HG03139 (cell line): ENCODE data around the gene GPRIN2.
A peak's percentile ranks its signal among the peaks of the same experiment; 100 is the strongest.
"Not testable (repeated sequence)": the region's sequence is repeated elsewhere in the genome, so short reads cannot be mapped to it uniquely, and the experiment has no call there.

Experiments used
- ATAC-seq: cut with Tn5 transposase; IDR thresholded peaks from one replicate; pipeline ENCODE4 v1.9.1; 2021; ENCODE audit not compliant: unreplicated experiment

GPRIN2 gene

DNA sequence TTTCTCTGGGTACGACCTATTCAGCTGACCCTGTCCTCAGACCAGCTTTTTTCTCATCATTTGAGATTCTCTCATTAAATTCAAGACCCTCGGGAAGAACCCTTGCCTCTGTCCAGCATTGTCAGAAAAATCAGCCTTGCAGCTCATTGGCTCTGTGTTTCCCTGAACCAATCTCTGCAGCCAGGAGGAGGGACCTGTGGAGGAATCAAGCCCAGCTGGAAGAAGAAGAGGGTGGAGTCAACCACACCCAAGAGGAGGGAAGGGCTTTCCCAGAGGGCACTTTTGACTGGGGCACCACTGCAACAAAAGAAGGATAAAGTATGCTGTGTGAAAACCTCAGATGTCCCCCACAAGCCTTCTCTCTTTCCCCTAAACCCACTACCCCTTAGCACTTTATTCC is 14.2 kb upstream of the GPRIN2 start:
- ATAC-seq: not testable (repeated sequence)

DNA sequence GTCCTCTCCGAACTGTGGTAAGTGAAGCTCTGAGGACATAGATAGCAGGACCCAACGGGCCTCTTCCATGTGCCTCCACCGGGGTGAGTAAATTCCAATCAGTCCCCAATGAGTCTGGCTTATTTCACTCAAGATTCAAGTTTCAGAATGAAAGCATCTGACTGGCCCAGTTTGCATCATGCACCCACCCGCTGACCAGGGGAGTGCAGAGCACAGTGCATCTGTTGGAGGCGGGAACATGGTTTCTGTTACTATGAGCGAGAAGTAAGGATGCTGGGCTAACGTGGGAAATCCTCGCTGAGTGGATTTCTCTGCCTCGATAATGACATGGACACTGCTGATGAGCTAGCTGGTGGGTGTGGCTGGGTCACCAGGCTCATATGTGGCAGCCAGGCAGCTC is 10.7 kb upstream of the GPRIN2 start:
- not testable (repeated sequence) for ATAC-seq

DNA sequence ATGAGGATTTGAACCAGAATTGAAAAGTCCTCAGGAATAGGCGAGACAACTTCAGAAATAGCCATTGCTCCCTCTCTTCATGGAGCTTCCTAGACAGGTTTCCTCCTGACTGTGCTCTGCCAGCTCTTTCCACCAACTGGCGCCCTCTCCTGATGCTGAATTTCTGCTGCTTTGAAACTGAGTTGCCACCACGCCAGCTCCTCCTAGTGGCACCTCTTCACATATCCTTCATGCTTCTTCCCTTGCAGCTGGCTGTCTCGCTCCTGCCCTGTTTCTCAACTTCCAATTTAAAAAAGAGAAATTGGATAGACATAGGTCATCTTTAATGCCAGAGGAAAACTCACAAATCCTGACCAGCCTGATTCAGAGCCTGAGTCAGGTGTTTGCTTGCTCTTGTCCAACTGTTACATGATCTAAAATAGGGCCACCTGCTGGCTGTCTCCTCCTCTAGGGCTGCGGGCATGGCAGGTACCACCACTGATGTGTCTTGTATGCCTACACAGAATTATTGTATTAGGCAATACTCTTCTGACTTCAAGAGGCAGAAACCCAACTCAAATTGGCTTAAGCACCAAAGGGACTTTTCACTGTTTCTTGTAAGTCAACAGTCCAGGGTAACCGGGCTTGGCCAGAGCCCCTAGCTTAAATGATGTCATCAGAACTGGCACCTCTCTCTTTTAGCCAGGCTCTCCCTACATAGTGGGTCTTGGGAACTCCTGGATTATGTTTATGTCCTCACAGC is 9.3 kb upstream of the GPRIN2 start:
- peak; percentile 88 for ATAC-seq

DNA sequence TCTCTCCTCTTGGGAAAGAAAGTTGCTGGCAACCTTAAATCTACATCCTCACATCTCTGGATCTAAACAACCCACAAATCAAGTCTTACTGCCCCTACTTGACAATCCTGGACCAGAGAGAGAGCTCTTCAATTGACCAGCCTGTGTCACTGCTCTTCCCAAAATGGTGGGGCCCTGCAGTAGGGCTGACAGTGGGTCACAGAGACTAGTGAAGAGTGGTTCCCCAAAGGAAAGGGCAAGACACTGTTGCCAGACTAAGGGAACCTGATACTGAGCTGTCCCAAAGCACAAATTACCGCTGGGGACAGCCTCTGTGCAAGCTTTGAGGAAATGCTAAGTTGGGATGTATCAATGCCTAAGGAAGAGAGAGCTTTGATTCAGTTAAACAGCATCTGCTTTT is 4.5 kb upstream of the GPRIN2 start:
- no peak for ATAC-seq

DNA sequence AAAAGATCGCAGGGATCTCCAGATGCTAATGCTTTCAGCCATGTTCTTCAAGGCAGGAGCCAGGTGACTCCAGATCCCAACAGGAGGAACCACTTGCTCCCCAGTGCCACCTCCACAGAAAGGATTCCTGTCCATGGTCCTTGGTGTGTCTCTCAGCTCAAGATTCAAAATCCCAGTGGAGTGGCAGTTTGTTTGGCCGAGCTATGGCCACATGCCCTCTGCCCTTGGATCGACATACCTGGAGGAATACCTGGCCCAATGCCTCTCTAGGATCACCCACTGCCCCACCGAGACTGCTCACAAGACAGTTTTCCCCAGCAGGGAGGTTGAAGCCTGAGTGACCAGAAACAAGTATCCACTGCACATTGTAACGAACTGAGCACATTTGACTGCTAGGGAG is 3.9 kb upstream of the GPRIN2 start:
- ATAC-seq: no peak

DNA sequence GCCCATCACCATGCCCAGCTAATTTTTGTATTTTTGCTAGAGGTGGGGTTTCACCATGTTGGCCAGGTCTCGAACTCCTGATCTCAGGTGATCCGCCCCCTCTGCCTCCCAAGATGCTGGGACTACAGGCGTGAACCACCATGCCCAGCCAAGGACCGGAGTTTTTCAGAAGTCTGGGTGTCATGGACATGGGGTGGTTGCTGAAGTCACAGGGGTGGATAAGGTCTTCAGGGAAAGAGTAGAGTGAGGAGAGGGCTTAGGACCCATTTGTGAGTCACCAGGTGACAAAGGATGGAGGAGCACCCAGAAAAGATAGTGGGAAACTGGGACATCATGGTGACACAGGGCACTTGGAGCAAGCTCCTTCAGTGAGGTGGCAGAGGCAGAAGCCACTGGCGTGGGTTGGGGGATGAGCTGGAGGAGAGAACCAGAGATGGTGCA is 2.8 kb upstream of the GPRIN2 start:
- no peak for ATAC-seq

DNA sequence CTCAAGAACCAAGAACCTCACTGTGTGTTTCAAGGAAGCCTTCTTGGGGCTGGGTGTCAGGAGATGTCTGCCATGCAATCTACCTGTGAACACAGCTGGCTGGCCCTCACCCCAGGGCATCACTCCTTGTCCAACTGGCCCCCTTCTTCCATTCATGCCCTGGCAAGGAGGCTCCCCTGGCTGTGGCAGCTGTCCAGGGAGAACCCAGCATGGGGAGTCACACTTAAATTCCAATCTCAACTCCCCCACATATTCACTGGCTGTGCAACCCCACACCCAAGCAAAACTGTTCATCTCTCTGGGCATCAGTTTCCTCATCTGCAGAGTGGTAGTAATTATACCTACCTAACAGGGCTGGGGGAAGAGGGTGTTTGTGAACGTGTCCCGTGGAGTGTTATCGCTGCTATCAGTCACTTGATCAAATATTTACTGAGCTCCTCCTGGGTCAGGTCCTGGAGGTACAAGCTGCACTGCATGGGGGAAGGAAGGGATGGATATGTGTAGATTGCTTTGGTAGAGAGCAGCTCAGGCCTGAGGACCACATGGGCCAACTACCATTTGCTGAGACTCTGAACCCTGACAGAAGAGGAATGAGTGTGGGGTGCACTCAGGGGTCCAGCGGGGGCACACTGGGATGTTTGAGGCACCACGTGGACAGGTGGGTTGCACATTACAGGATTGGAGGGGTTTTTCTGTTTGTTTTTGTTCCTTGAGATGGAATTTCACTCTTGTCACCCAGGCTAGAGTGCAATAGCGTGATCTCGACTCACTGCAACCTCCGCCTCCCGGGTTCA is 2.1 kb upstream of the GPRIN2 start:
- ATAC-seq: no peak

DNA sequence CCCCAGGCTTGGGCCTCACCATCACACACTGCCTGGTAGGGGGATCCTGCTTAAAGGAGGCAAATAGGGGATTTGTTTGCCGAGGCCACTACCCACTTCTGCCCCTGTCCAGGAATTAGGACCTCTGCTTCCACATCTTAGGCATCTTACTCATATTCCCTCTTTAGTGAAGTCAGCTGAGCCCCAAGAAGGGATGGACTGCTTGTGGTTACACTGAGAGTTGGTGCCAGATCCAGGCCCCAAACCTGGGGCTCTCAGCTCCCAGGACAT is 1.6 kb upstream of the GPRIN2 start:
- ATAC-seq: no peak

DNA sequence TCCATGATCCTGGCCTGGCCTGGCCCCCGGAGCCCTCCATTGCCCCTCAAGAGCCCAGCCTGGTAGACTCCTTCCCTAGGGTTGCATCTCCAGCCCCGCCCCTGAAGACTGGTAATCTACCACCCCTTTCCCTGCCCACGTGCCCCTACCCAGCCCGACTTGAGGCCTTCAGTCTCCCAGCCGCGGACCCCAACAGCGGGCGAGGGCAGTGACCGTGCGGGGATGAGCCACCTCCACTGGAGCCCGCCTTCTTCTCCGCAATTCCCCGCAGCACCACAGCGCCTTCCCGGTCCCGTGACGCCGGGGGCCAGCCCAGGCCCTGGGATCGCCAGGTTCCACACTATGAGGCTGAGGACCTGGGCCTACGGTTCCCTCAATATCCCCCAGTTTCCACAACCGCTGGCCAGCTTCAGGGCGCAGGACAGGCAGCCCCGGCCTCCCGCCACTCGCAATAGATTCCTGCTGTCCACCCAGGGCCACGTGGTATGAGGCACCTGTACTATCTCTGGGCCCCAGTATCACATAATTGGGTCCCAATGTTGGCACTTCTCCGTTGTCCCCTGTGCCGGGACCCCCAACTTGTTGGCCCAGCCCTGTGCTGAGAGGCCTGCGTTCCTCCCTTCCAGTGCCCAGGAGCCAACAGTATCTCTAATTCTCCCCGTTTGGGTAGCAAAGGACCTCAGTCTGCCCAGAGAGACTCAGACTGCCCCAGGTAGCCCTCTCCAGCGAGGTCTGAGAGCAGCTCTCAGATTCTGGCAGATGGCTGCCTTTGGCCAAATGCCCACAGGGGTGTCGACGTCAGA is 1.1 kb upstream of the GPRIN2 start:
- no peak for ATAC-seq

DNA sequence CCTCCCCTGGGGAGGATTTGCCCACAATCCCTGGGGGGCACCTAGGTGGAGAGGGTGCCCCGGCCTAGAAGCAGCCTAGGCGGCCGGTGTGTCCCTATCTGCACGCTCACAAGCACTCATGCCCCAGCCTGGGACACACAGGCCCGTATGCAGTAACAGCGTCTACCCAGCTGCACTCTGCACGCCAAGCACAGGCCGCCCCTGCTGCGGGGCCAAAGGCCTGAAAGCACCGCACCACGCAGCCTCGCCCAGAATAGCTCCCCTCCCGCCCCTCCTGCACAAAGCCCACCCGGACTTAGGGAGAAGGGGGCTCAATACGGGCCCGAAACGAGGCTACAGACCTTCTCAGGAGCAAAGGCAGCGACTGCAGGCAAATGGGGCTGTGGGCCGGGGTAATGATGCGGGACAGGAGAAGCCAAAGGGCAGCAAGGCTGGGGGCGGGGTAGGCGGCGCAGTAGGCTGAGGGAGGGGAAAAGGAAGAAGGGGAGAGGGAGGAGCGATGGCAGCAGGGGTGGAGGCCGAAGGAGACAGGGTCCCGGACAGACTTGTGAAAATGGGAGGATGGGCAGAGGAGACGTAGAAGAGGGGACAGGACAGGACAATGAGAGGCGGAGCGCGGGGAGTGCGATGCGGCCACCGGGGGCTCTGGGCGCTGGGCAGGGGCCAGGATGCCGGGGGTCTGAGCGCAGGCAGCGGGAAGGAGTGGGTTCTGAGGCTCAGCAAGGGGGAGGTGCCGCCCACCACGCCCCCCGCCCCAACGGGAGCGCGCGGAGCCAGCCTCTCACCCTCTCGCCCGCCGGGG is 544 bp downstream of the GPRIN2 start:
- ATAC-seq: no peak

DNA sequence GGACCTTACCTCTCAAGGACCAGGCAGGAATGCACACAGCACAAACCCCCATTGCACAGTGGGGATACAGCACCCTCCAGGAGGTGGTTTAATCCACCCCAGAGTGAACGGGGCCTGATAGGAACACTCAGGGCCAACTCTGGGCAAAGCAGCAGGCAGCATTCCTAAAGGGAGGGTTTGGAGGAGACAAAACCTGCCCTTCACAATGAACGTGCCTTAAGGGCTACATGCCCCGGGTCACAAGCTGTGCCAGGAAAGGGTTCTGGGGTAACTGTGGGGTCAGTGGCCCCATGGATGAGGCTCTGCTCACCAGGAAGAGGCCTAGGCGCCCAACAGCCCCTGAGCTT is 1.1 kb downstream of the GPRIN2 start:
- no peak for ATAC-seq

DNA sequence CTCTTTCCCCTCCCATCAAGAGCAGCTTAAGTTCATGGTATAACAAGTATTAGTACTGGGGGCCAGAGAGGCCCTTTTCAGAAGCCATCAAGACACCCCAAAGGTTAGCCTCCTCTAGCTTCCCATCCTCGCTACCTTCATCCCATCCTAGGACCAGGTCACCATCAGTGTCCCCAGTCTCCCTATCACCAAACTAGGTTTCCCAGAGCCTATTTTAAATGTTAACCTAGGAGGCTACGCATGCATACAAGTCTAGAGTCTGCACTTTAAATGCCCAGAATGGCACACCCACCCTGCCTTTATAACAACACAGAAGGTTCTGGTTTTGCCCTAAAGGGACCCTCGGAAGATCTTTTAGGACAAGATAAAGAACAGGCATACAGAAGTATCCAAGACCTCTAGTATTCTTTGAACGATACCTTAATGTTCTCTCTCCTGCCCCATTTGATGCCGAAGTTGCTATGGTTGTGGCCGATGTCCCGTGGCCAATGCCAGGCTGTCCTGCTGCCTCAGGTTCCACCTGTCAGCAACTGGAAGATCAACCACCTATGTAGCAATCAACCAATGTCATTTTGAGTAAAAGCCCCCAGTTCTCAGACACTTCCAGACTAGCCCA is 2.2 kb downstream of the GPRIN2 start:
- ATAC-seq: no peak

DNA sequence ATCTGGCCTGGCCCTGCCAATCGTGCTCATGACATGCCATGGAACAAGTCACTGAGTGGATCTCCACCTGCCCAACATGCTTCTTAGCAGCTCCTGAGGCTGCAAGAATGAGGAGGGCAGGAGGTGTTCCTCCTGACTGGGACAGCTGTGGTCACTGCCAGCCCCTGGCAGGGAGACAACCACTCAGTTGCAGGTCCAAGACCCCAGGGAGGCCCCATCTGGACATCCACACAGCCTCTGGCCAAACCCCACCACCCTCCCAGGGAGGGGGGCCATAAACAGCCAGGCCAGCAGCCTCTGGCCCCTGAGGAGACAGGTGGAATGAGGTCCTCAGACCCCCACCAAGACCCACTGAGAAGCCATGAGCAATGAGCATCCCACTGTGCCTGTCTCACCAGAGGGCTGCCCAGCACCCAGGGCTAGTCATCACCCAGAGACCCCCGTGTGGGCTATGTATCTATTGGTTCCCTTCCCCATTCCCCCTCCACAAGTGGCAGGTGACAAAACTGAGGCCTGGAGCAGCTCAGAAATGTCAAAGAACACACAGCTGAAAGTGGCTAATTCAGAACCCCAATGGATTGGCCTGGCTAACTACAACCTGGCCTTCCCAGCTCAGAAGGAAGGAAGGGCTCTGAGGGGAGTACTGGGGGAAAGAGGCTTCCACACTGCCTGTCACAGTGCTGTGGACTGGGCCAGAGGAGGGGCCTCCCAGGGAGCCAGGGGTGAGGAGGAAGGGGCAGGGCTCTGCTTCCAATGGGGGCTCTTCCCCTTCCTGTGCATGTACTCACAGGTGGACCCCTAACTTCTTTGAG is 3.0 kb downstream of the GPRIN2 start:
- ATAC-seq: no peak

DNA sequence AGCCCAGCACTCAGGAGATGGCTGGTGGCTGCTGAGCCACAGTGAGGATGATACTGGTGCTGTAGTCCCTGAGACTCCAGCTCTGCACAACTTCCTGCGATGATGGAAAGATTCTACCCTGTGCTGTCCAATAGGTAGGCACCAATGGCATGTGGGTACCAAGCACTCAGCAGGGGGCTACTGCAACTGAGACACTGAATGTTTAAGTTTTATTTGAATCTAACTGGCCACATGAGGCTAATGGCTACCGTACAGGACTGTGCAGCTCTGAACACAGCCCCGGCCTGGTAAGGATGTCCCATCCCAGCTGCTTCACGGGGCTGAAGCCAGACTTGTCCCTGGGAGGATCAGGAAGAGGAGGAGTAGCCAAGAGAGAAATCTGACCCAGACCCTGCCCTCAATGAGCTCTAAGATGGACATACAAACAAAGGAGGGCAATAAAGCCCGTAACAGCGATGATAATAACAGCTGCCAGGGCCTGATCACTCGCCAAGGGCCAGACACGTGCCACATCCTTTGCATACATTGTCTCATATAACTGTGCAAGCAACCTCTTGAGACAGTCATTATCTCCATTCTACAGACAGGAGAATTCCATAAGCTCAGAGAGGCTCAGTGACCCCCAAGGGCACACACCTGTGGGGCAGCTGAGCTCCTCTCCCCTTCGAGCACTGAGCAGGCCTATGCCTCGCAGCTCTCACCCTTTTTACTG is 3.8 kb downstream of the GPRIN2 start:
- no peak for ATAC-seq

DNA sequence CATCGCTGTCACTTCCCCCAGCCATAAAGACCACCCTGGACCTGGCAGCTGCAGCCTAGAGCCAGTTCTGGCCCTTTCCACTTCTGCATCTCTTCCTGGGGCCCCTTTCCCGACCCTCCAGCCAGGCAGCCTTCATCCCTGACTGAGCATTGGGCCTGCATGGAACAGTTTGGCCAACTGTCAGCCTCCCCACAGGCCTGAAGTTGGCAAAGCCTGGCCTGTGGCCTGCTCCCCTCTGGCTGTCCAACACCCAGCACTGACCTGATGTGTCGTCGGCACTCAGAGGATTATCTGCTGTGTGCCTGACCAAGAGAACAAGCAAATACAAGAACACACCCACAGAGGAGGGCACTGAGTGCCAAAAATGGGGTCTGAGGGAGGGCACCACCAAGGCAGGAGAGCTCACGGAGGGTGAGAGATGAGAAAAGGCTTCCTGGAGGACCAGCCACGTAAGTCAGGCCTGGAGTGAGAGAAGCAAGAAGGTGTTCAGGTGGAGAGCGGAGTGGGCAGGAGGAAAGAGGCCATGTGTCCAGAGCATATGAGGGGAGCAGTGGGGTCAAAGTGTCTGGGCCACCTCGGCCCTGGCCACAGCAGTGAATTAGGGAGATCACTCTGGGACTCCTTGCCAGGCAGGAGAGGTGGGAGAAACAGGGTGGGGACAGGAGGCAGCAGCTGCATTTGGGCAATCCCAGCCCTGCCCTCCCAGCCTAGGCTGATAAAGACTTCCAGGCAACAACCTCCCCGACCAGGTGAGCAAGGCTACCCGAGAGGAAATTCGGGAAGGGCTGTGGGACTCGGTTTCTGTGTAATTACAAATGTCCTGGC is 4.5 kb downstream of the GPRIN2 start:
- no peak for ATAC-seq

DNA sequence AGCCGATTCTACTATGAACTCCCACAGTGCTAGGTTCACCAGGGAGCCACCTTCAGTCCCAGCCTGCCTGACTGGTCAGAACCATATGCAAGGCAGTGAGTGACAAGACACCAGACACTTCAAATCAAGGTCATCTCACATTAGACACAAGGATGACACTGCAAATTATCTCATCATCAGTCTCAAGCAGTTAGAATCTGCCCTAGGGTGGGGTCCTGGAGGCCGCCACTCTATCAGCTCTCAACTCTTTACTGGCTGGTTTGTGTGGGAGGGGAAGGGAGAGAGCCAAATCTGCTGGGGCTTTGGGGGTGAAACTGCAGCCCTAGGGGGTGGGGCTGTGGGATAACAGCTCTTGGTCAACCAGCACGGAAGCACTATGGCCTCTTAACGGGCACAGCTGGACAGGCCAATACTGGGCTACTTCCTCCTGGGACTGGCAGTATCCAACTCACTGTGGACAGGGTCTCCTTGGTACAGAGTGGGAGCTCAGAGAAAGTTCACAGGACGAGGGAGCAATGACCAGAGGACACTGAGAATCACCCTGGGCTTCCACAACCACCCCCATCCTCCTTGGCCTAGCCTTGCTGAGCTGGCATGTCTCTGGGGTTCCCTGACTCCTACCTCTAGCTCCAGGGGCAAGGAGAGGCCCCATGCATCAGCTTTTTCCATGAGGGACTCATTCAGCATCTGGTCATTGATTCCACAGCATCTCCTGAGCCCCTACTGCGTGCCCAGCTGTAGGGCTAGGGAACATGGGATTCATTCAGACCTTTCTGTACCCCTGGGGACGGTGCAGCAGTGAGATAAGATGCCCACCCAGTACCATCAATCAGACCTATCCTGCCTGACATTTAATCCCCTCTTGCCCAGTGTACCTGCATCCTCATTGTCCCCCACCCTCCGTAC is 5.4 kb downstream of the GPRIN2 start:
- ATAC-seq: no peak

DNA sequence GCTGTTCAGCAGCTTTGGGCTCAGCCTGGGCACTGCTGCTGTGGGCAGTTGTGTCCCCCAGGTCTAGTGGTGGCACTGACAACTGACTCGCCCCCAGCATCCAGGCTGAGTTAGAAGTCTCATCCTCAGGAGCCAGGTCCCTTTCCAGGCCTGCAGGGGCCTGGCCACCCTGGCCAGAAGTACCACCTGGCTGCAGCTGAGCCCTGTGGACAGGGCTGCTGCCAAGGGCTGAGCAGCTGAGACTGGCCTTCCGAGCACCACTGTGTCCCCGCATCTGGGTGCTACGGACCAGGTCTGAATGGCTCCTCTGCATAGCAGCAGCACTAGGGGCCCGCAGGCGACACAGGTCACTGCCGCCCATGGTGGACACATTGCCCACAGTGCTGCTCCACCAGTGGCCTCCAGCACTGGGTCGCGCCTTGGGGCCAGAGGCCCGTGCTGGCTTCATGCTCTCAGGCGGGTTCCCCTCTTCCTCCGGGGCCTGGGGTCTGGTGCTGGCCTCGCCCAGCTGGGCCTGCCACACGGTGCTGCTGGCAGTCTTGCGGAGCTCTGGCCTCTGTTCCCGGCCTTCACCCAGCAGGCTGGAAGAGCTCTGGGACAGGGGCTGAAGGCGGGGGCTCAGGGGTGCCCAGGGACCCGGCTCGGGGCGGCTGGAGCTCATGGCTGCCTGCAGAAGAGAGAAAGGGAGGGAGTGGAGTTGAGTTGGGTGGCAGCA is 6.2 kb downstream of the GPRIN2 start:
- no peak for ATAC-seq
